K562 (cell line): ENCODE measurements around the gene ISG20L2. TPM values are rescaled to one million over a fixed set of nuclear protein-coding genes. Genes with fewer than 3 reads are reported as not detected.

Experiments
- ATAC-seq: fragments of 200-7000 bp; cut with Tn5 transposase; 3 replicates; pipeline ENCODE4 v1.9.1; 2020; ENCODE audit warnings: moderate library complexity
- BruUV-seq: library from RNA; stranded (reverse); fragments of 400-500 nt; replicated peaks from 2 replicates; lab custom pipeline; 2021; lab: Mats Ljungman, UMichigan
- CTCF ChIA-PET: fragments of 300-600 bp; formaldehyde crosslinking; extraction: SDS; loops from one replicate; lab custom pipeline; 2021; ENCODE audit warnings: low intra/inter-chr PET ratio; lab: Yijun Ruan, JAX
- POLR2A ChIA-PET: fragments of 300-600, 350-650 bp; sonication (Branson Sonifier 250); formaldehyde crosslinking; extraction: SDS; loops from one replicate; lab custom pipeline; 2021; ENCODE audit warnings: antibody characterized with exemption, inconsistent platforms; lab: Yijun Ruan, JAX
- DNase-seq, 4 experiments: peaks; one replicate each; pipeline versions ENCODE4 v3.0.0 to v3.0.0-alpha.2; 2011 to 2018; ENCODE audit warnings: low spot score in 3 of 4, mixed read lengths in 3 of 4; ENCODE audit errors: extremely low read depth in 1 of 4
- FAIRE-seq: peaks from 2 replicates; lab custom pipeline; 2011; peaks lifted over from hg19 to GRCh38; lab: Jason Lieb, UNC
- H2AFZ ChIP-seq: 2 replicates; pipeline ENCODE4 v1.6.0; 2011; ENCODE audit warnings: low read depth, low read length, control low read depth, inconsistent platforms
- H3K27ac ChIP-seq: fragments of 200-600 bp; 3 replicates; pipeline ENCODE4 v1.8.0; 2011; ENCODE audit warnings: low read depth, mild to moderate bottlenecking, control low read depth, inconsistent platforms, low read length, moderate library complexity, mixed read lengths; ENCODE audit errors: extremely low read depth
- H3K27me3 ChIP-seq, 2 experiments: fragments of 300-600 bp in 1 of 2; 2 replicates in 1 of 2; 3 replicates in 1 of 2; pipeline versions ENCODE4 v1.6.0 to v1.8.0; 2011; ENCODE audit warnings: inconsistent platforms in 2 of 2, low read length in 2 of 2, mild to moderate bottlenecking in 1 of 2, mixed read lengths in 1 of 2, moderate library complexity in 1 of 2; ENCODE audit not compliant: control insufficient read depth in 2 of 2, insufficient read depth in 2 of 2
- H3K36me3 ChIP-seq: fragments of 300-600 bp; 3 replicates; pipeline ENCODE4 v1.8.0; 2011; ENCODE audit warnings: mild to moderate bottlenecking, low read length, inconsistent platforms; ENCODE audit not compliant: control insufficient read depth, insufficient read depth
- H3K4me1 ChIP-seq, 2 experiments: fragments of 200-600 bp in 1 of 2; replicated peaks in 1 of 2; 2 replicates in 1 of 2; 3 replicates in 1 of 2; pipeline versions ENCODE4 v1.5.1 to v1.8.0; 2011; ENCODE audit warnings: inconsistent platforms in 2 of 2, low read length in 2 of 2, mild to moderate bottlenecking in 1 of 2, mixed read lengths in 1 of 2, moderate library complexity in 1 of 2; ENCODE audit not compliant: control insufficient read depth in 2 of 2, insufficient read depth in 2 of 2
- H3K4me2 ChIP-seq: 2 replicates; pipeline ENCODE4 v1.6.1; 2011; ENCODE audit warnings: low read length, control low read depth, inconsistent platforms, mixed read lengths; ENCODE audit not compliant: insufficient read depth
- H3K4me3 ChIP-seq: fragments of 200-600 bp; sonication (generic), shearing (Covaris generic); 2 replicates; pipeline ENCODE4 v1.5.1; 2016; ENCODE audit warnings: control low read depth, inconsistent platforms
- H3K79me2 ChIP-seq: fragments of 200-600 bp; 3 replicates; pipeline ENCODE4 v1.8.0; 2011; ENCODE audit warnings: low read length, inconsistent platforms; ENCODE audit not compliant: control insufficient read depth, insufficient read depth
- H3K9ac ChIP-seq, 2 experiments: 2 replicates each; pipeline versions ENCODE4 v1.6.0 to v1.6.1; 2011; ENCODE audit warnings: low read depth in 2 of 2, low read length in 2 of 2, control low read depth in 1 of 2, inconsistent platforms in 1 of 2, mild to moderate bottlenecking in 1 of 2, mixed read lengths in 1 of 2; ENCODE audit not compliant: insufficient read depth in 1 of 2
- H3K9me1 ChIP-seq: one replicate; pipeline ENCODE4 v1.6.0; 2011; ENCODE audit warnings: inconsistent platforms, mild to moderate bottlenecking, low read length, moderate library complexity; ENCODE audit not compliant: control insufficient read depth, insufficient read depth
- H3K9me3 ChIP-seq: replicated peaks from 2 replicates; pipeline ENCODE4 v1.5.1; 2011; ENCODE audit warnings: low read depth, low read length, inconsistent platforms; ENCODE audit not compliant: control insufficient read depth, insufficient read depth
- H4K20me1 ChIP-seq: replicated peaks from 2 replicates; pipeline ENCODE4 v1.6.1; 2011; ENCODE audit warnings: low read length, inconsistent platforms, mixed read lengths; ENCODE audit not compliant: control insufficient read depth, insufficient read depth
- ATF6 ChIP-seq: sonication (generic); formaldehyde crosslinking; IDR thresholded peaks from 2 replicates; pipeline ENCODE4 v1.4.0; 2020; ENCODE audit warnings: mild to moderate bottlenecking, missing genetic modification reagents
- POLR2A ChIP-seq: fragments of 450-650 bp; conservative IDR thresholded peaks from 2 replicates; pipeline ENCODE4 v1.6.1; 2016
- POLR2G ChIP-seq: fragments of 200-400 bp; formaldehyde crosslinking; IDR thresholded peaks from 2 replicates; pipeline ENCODE4 v1.6.1; 2017; ENCODE audit warnings: low read depth, mild to moderate bottlenecking, antibody characterized with exemption, low read length, moderate library complexity
- SMAD1 ChIP-seq: fragments of 150-350 bp; IDR thresholded peaks from 2 replicates; pipeline ENCODE4 v1.6.1; 2014; ENCODE audit warnings: low read length, low read depth; ENCODE audit not compliant: partially characterized antibody
- ZNF511 ChIP-seq: sonication (generic); formaldehyde crosslinking; IDR thresholded peaks from 2 replicates; pipeline ENCODE4 v1.8.0; 2022; ENCODE audit warnings: mild to moderate bottlenecking, missing genetic modification reagents
- WGBS: fragments of 100-300 bp; shearing (Covaris generic); methylation state at CpG from one replicate; pipeline ENCODE4 v1.1.6; 2016; ENCODE audit warnings: low coverage, mixed read lengths; ENCODE audit not compliant: insufficient coverage; ENCODE audit errors: missing lambda C conversion rate; 5-methylcytosine and 5-hydroxymethylcytosine counted together
- in situ Hi-C: fragments of 300-500 bp; cut with MboI; formaldehyde crosslinking; loops from 4 replicates; pipeline ENCODE4 v1.15.0; 2018; ENCODE audit warnings: inconsistent platforms, mixed read lengths
- intact Hi-C: fragments of 100-400 bp; cut with micrococcal nuclease; formaldehyde crosslinking; loops from 2 replicates; pipeline ENCODE4 v1.14.2; 2022
- polyA plus RNA-seq, 8 experiments: library from polyadenylated mRNA; depleted of rRNA in 4 of 8; stranded (reverse) in 5 of 8; unstranded in 3 of 8; fragments of >200 nt; fragmentation: Nextera tagmentation in 2 of 8; fragmentation: Illumina TruSeq in 1 of 8; extraction: Ambion mirVana in 2 of 8; extraction: Trizol in 1 of 8; gene quantifications; 2 replicates each; pipeline versions ENCODE4 v1.2.1 to v1.2.3, GENCODE V29; 2011 to 2014; ENCODE audit warnings: inconsistent platforms in 1 of 8, missing spikeins in 1 of 8
- total RNA-seq, 7 experiments: library from RNA; depleted of rRNA in 6 of 7; stranded (reverse); fragments of >200 nt in 6 of 7; fragmentation: Illumina TruSeq in 2 of 7; extraction: Trizol in 2 of 7; gene quantifications; 2 replicates each; pipeline versions ENCODE4 v1.2.1 to v1.2.3, GENCODE V29; 2011 to 2021; ENCODE audit warnings: low replicate concordance in 1 of 7
- TF ChIP-seq, protein P1 (sequence below): fragments of 450-650 bp; IDR thresholded peaks from 2 replicates; pipeline ENCODE4 v1.7.0; 2016; ENCODE audit warnings: borderline replicate concordance

Gene ISG20L2
- total and polyA plus RNA-seq, 9 of the 15 experiments (the other 6 are each of a cell fraction or from before 2014, with no cell fraction given) = 21.3 to 130 (median 50.3) TPM

- BruUV-seq = TSS peak; percentile 38
- H3K4me1 ChIP-seq = peaks cover 44 to 50% of the 10 kb centered on the region in 2 experiments
Observed at GRCh38 chr1:156743367-156744302, 15.1 kb upstream of the ISG20L2 start.

More at GRCh38 chr1:156743367-156744302, 15.1 kb upstream of the ISG20L2 start:
- no peak for DNase-seq
- TF ChIP-seq SMAD1 = no peak
- TF ChIP-seq ATF6 (CRISPR knock-in tag) = no peak
- TF ChIP-seq ZNF511 (CRISPR knock-in tag) = no peak
- TF ChIP-seq POLR2A = 0 out of 2 replicates have a peak, but pooled peaks have one; percentile 15
- TF ChIP-seq, protein P1, sequence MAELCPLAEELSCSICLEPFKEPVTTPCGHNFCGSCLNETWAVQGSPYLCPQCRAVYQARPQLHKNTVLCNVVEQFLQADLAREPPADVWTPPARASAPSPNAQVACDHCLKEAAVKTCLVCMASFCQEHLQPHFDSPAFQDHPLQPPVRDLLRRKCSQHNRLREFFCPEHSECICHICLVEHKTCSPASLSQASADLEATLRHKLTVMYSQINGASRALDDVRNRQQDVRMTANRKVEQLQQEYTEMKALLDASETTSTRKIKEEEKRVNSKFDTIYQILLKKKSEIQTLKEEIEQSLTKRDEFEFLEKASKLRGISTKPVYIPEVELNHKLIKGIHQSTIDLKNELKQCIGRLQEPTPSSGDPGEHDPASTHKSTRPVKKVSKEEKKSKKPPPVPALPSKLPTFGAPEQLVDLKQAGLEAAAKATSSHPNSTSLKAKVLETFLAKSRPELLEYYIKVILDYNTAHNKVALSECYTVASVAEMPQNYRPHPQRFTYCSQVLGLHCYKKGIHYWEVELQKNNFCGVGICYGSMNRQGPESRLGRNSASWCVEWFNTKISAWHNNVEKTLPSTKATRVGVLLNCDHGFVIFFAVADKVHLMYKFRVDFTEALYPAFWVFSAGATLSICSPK = no peak
- 0 out of 2 replicates have a peak, but pooled peaks have one; percentile 12 for TF ChIP-seq POLR2G
- peaks cover 72% of the 10 kb centered on the region for H3K36me3 ChIP-seq
- H3K9ac ChIP-seq = peak overlapping the region in 1 of 2 experiments; percentile 53; a peak in 2 of 4 replicates
- in situ Hi-C loops = loop anchor here (25.0 kb wide), 1 partner anchor 1431 kb away; the partner anchor contains the start of genes FDPS, PKLR and RUSC1
- no peak for ATAC-seq
- H4K20me1 ChIP-seq = peaks cover 26% of the 10 kb centered on the region
- intact Hi-C loops = no loop called here
- ChIA-PET CTCF (no interaction called here), POLR2A (interaction anchor here (0.5 to 0.7 kb wide), 4 partner anchors 55 to 1206 kb away, joined by 3 to 4 read pairs (median 3); no protein-coding TSS in a partner anchor)
- peak overlapping the region; percentile 82; the same call in 2 of the 3 replicates for H3K27ac ChIP-seq
- H3K4me2 ChIP-seq = no peak overlapping the region; the same call in 1 of the 2 replicates
- no peak overlapping the region for H3K4me3 ChIP-seq
- H3K79me2 ChIP-seq = peaks cover 67% of the 10 kb centered on the region
- H3K27me3 ChIP-seq = no peaks in the 10 kb centered on the region
- H2AFZ ChIP-seq = no peak overlapping the region
- H3K9me3 ChIP-seq = no peaks in the 10 kb centered on the region
- no peaks in the 10 kb centered on the region for H3K9me1 ChIP-seq
- FAIRE-seq = no peak
- 82% methylated on average over 8 of the region's 14 CpGs for WGBS
